ENCODE results near the gene ASIC2.

ASIC2 gene

DNA sequence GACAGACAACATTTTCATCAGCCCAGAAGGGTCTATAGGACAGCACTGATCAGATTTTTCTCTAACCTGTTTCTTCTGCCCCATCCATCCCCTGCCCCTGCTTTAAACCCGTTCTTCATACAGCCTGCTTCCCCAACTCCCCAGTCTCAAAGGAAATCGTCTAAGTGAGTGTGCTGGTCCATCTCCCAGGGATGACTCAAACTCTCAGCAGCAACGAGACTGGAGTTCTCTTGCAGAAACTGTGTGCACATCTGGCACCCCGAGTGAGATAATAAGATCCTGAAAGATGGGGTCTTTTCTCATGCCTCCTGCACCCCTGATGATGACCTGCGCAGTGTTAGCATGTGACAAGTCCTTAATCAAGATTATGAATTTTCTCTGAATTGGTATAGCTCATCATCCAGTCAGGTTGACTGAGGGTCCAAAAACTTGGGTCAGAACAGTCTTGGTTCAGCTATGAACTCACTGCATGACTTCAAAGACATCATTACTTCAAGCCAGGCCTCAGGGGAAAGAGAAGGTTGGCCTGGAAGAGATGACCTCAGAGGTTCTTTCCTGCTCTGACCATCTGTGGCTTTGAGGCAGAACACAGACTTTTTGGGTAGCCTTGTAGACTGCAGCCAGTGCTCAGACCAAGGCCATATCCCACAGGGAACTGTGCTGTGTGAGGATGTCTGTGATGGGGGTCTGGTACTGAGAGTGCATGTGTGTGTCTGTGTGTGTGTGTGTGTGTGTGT, 183.6 kb downstream of the ASIC2 start:
- no peak for DNase-seq

DNA sequence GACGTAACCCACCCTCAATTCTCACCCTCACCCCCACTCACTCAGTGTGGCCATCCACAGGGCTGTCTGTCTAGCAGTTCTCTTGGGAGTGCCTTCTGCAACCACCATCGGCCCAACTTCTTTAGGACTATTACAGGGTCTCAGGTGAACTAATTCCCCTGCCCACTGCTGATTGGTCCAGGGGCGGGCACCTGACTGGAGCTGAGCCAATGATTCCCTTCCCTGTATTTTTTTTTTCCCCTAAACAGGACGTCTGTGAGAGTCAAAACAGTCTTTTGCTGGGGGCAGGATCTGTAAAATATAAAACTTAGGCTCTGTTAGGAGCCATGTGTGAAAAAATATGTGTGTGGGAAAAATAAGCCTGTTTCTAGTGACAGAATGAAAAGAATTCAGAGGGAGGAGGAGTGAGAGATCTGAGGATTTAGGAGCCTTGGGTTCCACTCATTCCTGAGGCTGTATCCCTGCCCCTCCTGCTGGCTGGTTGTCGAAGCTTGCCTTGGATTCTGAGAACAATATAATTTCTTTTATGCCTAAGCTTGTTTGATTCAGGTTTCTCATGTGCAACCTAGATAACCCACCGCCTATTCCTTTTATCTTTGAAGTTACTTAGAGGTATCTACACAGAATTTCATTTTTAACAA, 186.4 kb downstream of the ASIC2 start:
- DNase-seq, result no peak

DNA sequence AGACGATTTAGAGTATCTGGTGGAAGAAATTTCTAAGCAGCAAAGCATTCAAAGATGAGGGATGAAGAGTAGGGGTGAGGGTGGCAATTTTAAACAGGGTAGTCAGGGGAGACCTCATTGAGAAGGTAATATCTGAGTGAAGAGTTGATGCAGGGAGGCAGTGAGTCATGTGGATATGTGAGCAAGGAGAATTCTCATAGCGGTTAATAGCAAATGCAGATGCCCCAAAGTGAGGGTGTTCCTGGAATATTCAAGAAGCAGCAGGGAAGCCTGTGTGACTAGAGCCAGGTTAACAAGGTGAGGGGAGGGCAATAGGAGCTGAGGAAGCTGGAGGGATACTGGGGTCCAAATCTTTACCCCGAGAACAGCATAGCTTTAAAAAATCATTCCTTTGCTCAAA, 187.2 kb downstream of the ASIC2 start:
- no peak for DNase-seq

DNA sequence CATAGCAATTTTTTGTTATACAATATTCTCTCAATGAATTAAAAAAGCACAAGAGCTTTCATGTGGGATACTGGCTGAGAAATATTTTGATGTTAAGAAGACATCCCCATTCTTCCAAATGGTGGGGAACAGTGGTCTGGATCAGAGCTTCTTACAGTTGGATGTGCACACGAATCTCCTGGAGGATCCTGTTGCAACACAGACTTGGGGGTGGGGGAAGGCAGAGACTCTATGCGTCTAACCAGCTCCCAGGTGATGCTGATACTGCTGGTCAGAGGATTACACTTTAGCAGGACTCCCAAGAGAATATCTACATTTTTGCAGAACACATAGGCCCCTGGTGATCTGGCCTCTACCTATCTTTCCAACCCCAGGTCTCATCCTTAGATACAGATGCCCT, 193.2 kb downstream of the ASIC2 start:
- no peak for DNase-seq

DNA sequence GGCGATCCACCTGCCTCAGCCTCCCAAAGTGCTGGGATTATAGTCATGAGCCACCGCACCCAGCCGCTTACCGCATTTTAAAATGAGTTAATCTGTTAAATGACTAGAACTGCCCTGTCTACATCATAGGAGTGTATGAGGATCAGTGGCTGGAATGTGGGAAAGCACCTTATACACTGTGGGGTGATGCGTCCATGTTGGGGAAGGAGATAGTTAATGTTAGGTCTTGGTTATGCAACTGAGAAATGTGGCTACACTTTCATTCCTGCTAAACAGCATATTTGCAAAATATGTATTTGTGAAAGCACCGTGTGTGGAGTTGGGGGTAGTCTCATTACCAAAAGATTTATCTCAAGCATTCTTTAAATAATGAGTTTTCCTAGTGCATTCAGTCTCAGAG, 193.8 kb downstream of the ASIC2 start:
- DNase-seq, result no peak

DNA sequence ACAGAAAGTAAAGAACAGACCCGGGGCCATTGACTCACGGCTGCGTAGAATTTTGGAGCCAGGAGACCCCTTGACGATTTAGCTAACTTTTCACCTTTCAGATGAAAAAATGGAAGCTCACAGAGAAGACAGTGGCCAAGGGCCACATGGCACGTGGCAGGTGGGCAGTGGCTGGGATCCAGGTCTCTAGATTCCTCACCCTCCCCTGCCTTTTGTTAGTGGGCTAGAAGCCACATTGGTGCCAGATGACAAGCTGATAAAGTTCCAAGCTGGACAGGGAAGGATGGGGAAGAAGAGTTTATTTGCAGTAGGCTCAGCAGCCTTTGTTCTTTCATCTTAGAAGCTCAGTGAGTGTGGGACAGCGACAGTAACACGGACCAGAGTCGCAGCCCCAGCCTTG, 195.7 kb downstream of the ASIC2 start:
- no peak for DNase-seq

DNA sequence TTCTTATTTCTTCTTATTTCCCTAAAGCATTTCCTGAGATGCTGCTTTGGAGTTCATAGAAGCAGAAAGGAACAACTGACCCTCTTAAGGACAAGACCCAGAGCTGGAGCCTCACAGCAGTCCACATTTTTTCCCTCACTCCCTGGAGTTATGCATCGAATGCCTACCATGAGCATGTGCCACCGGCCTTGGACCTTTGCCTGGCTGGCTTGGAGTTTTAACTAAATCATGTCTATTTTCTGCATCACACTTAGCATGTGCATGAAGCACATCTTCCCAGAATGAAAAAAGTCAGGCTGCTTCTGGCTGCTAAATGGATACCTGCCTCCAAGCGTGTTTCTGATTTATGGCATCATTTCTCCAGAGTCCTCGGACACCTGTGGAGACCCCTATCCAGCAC, 196.9 kb downstream of the ASIC2 start:
- DNase-seq, result no peak

DNA sequence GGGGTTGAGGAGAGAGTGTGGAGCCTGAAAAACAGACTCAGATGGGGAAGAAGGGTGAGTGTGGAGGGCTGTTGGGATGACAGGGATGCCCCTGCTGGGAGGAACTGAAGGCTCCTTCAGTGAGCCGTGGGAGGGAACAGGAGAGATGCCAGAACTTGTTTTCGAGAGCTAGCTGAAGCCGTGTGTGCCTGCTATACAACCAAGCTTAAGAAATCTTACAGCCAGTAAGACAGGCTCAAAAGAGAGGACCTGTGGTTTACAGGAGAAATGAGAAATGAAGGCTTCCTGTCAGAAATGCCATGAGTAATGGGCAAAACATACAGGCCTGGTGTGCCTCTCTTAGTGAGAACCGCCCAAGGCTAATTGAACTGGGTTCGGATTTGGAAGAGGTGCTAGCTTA, 201.8 kb downstream of the ASIC2 start:
- no peak for DNase-seq

DNA sequence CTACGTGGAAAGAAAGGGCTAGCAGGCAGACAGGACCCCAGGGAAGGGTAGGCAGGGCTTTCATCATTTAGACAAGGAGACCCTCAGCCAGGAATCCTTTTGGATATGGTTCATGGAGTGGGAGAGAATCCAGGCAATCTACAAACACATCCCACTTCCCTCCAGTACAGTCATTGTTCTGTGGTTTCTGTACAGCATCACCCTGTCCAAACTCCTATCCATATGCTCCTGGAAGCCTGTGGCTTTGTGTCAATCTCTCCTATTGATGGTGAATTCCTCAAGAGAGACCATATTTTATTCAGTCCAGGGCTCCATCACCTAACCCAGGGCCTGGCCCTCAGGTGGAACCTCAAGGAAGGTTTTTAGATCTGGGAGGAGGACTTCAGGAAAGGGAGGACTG, 202.3 kb downstream of the ASIC2 start:
- DNase-seq, result no peak

DNA sequence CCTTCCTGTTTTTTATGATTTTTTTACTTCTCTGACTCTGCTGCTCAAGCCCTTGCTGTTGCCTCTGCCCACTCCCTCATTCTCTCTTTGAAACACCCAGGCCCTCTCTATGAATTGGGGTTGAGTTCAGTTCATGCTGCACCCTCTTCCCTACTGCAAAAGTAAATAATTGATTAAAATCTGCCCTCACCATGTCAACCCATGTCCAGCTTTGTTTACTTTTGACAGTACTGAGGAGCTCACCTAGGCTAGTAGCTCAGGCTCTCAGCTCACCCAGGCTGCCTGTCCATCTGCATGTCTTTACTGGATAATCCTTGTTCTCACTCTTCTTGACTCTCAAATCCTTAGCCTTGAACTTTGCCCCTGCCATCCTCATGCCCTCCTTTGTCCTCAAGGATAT, 206.2 kb downstream of the ASIC2 start:
- DNase-seq, result no peak

DNA sequence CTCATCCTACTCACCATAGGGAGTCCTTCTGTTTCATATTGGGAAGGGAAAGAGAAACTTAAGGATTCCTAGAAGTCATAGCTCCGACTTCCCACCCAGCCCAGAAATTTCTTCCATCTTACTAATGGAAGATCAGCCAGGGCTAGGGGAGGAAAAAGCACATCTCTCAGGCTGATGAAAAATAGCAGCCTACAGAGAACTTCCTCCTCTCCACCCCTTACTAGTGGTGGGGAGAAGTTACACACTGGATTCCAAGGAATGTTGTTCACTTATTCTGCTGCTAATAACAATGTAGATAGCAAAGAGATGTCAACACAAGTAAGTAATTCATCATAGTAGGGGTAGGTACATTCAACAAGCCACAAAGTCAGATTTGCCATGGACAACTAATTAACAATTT, 207.1 kb downstream of the ASIC2 start:
- DNase-seq, result no peak

DNA sequence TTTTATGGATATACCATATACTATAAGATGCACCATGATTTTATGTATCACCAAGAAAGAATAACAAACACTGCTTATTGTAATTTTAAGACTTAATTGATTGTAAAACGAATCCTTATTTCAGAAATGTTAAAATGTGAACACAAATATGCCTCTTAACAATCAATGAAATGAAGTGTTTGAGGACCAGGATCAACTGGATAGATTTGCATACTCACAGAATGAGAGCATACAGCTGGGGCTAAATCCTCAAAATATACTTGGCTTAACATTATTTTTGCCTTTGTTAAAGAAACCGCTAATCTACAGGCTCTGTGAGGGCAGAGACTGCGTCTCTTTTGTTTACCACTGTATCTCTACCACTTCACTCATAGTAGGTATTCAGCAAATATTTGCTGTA, 207.8 kb downstream of the ASIC2 start:
- no peak for DNase-seq

DNA sequence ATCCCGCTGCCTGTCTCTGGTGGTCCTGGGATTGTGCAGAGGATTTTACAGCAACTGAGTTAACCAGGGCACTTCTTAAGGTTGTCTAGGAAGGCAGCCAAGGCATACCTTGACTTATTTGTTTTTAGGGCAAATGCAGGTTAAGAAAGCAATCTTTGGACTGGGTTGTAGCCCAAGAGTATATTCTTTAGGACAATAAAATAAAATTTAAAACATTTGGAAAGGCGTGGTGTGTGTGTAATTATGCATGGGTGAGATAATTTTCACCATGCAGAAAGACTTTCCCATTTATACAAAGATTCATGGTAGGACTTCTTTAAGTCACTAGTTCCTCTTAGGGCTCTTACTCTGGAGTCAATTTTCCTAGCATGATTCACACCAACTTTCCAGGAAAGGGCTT, 208.3 kb downstream of the ASIC2 start:
- DNase-seq, result no peak

DNA sequence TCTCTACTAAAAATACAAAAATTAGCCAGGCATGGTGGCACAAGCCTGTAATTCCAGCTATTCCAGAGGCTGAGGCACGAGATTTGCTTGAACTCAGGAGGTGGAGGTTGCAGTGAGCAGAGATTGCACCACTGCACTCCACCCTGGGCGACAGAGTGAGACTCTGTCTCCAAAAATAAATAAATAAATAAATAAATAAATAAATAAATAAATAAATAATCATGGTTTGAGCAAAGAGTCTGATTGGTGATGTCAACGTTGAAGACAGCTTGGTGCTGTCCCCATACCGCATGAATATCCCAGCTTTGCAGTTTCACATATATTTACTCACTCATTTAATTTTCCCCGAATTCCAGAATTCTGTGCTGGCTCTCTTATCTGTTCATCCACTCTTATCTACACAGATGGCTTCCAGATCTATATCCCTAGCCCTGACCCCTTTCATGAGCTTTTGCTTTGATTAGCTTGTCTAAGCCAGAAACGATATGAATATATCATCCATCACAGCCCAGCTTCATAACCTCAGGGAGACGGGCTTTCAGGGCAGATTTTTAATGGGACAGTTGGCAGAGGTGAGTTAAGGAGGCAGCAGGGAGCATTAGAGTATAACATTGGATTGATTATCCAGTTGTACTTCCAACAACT, 210.4 kb downstream of the ASIC2 start:
- no peak for DNase-seq

DNA sequence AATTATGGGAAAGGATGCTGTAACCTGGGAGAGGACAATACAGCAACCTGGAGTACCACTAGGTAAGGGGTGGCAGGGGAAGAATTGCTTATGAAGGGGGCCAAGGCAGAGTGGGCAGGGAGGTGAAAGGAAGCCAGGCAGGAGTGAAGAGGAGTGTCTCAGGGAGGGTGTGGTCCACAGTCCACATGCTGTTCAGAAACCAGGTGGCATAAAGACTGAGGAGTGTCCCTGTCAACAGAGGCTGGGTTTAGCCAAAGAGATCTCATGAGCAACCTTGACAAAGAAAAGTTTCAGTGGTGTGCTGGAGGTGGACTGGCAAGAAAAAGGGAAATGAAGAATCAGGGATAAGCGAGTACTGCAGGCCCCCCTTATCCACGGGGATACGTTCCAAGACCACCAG, 213.0 kb downstream of the ASIC2 start:
- no peak for DNase-seq

DNA sequence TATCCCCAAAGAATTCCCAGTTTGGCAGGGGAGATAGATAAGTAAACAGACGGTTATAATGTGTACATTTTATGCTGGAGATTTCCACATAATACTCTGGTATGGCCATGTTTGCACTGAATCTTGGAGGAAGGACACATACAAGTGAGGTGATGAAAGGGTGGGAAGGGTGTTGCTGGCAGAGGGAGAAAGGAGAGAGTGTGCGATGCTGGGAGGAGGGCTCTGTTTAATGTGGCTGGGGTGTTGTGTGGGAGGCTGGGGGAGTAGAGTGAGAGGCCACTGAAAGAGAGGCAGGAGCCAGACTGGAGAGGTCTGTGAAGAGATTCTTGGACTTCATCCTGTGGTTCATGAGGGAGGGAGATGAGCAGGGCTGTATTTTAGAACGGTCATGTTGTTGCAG, 213.9 kb downstream of the ASIC2 start:
- no peak for DNase-seq

DNA sequence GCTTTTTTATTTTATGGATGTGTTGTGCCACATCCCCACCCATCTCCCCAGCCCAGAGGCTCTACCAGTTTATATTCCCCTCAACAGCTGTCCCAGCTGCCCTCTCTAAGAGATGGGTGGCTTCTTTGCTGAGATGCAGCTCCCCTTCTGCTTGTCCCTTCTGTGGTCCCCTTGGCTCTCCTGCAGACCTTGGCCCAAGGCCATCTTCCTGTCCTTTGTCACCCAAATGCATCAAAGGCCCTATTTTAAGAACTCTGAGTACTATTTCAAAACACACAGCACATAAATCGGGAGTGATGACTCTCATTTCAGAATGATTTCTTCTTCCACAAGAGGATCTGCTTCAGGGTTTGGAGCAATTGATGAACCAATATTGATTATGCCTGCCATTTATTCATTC, 216.1 kb downstream of the ASIC2 start:
- DNase-seq, result no peak

DNA sequence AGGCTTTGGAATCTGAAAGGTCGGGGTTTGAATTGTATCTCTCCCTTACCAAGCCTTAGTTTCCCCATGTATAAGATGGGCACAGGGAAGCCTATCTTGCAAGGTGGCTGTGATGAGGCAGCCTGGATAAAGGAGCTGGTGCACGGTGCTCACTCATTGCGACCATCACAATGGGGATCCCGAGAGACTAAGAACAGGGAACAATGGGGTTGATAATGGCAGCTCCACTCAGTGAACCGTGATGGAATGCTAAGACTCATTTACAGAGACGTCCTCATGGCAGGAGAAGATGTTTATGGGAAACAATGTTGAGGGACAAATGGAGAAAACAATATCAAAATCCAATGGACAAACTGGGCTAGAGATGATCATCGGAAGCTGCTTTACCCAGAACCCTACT, 219.7 kb downstream of the ASIC2 start:
- DNase-seq, result no peak

DNA sequence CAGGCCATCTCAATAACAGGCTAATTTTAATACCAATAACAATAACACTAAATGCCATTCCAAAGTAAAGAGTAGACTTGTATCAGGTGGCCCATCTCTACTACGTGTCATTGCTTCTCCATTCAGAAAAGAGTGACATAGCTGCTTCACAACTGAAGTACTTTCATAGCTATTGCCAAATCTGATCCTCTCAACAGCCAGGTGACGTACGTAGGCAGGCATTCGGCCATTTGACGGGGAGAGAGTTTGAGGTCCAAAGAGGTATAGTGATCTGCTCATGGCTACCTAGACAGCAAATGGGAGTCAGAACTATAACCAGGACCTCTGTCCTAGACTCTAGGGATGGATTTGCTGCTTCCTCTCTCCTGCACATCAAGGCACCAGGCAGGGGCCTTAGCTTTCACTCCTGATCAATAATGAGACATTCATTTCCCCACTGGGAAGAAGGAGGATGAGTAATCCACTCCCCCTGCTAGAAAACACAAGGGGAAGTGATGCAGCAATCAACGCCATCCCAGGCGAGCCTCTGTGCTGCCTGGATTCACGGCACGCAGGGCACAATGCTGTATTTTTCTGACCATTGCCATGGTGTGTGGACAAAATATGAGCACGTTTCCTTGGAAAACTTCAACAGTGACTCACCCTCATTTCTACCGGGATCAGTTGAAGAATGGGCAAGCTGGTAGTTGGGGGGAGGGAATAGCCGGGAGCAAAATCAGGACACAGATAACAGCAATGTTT, 220.5 kb downstream of the ASIC2 start:
- DNase-seq, result no peak

DNA sequence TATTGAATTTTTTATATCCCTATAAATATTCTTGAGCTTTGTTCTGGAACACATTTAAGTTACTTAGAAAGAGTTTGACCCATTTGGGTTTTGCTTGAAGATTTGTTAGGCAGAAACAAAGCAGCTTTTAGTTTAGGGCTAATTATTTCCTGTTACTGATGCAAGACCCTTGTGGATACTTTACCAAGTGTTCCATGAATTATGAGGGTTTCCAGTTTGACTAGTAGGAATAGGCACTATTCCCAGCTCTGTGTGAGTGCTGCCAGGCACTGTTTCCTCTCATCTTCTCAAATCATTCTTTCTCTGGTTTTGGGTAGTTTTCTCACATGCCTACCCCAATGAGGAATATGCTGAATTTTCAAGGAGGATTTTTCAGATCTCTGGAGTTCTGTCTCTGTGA, 221.4 kb downstream of the ASIC2 start:
- DNase-seq, result no peak

DNA sequence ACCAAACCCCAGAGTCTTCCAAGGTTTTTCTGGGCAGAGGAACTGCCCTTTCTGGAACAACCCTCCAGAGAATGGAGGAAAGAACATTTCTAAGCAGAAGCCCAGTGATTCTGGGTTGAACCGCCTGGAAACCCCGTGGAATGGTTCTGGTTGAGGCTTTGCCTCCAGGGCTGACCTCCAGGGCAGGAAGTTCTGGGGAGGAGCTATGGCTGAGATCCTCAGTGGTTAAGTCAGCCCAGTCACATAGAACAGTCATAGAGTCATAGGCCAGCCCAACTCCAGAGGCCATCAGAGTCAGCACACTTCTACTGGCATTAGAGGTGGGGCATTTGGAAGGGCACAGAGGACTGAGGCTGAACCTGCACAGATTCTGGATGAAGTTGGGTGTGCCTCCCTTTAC, 235.5 kb downstream of the ASIC2 start:
- DNase-seq, result no peak

DNA sequence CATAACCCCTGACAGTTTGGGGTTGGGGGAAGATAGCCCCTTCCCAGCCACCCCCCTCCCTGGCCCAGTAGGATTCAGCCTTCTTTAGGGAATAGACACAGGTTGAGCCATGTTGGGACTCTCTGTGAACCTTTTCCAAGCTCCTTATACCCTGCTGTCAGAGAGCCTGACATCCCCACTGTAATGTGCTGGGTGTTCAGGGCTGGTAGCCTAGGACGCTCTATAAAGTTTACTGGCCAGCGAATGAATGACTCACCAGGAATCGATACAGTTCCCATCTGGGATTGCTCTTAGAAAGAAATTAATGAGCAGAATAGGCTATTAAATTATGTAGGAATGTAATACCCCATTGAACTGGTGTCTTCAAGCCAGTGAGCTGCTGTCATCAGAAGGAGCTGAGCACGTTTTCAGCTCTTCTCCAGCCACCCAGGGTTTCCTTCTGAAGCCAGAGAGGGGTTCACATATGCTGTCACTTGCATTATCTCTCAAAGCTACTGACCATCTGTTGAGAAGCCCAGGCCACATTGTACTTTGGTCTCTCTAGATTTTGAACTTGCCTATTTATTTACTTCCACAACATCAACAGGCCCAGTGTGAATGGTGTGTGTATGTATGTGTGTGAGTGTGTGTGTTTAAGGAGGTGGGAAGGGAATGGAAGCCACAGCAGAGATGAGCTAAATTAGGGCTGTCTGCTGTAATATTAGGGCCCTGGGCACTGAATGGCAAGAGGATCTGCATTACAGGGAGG, 236.5 kb downstream of the ASIC2 start:
- DNase-seq, result no peak

DNA sequence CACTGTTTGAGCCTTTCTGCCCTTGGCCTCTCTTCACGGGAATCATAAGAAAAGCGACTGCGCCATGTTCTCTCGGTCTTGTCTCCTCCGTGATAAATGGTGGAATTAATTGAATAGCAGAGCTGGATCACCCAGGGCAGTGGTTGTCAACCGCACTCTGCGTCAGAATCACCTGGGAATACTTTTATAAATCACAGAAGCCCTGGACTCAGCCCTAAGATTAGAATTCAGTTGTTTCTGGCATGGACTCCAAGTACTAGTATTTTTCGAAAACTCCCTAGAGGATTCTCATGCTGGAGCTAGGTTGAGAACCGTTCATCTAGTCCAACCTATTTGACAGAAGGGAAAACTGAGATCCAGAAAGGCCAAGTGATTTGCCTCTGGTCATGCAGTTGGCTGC, 237.3 kb downstream of the ASIC2 start:
- no peak for DNase-seq

All from CD4-positive, alpha-beta T cell treated with Interleukin-21 for 1 hour (primary cell).